SK-N-SH (cell line): Measurements from ENCODE around the gene GPR17. TPM values are rescaled to one million over a fixed set of nuclear protein-coding genes. Genes with fewer than 3 reads are reported as not detected.

Experiments used
- CTCF ChIA-PET: fragments of 300-600, 350-600 bp; formaldehyde crosslinking; extraction: SDS; loops from one replicate; lab custom pipeline; 2021; lab: Yijun Ruan, JAX
- POLR2A ChIA-PET: fragments of 350-600 bp; sonication (Branson Sonifier 250); formaldehyde crosslinking; extraction: SDS; loops from one replicate; lab custom pipeline; 2020; ENCODE audit warnings: antibody characterized with exemption, inconsistent platforms; lab: Yijun Ruan, JAX
- DNase-seq: peaks from one replicate; pipeline ENCODE4 v3.0.0; 2012
- H2AFZ ChIP-seq: fragments of 200-600 bp; sonication (generic); 2 replicates; pipeline ENCODE4 v1.8.1; 2016; ENCODE audit warnings: antibody characterized with exemption, mild to moderate bottlenecking, low read depth
- H3F3A ChIP-seq: fragments of 200-600 bp; sonication (generic); replicated peaks from 2 replicates; pipeline ENCODE3; 2016; ENCODE audit warnings: antibody characterized with exemption, mild to moderate bottlenecking; ENCODE audit not compliant: insufficient read depth
- H3K27ac ChIP-seq, 2 experiments: fragments of 200-500 bp in 1 of 2; fragments of 200-600 bp in 1 of 2; sonication (Bioruptor generic) in 1 of 2; sonication (generic), shearing (Covaris generic) in 1 of 2; 2 replicates each; pipeline versions ENCODE4 v1.5.1 to v1.6.1; 2014 to 2016; ENCODE audit warnings: low read depth in 2 of 2, inconsistent platforms in 1 of 2, low read length in 1 of 2, mild to moderate bottlenecking in 1 of 2, mixed read lengths in 1 of 2
- H3K27me3 ChIP-seq: fragments of 200-600 bp; sonication (generic), shearing (Covaris generic); 2 replicates; pipeline ENCODE4 v1.6.1; 2016; ENCODE audit warnings: mixed run types; ENCODE audit not compliant: insufficient read depth
- H3K36me3 ChIP-seq, 2 experiments: fragments of 200-500 bp in 1 of 2; fragments of 200-600 bp in 1 of 2; sonication (Bioruptor generic) in 1 of 2; sonication (generic) in 1 of 2; replicated peaks in 1 of 2; 2 replicates each; pipeline versions ENCODE3 to v1.5.1; 2014 to 2016; ENCODE audit warnings: low read length in 1 of 2, mild to moderate bottlenecking in 1 of 2; ENCODE audit not compliant: insufficient read depth in 2 of 2, control insufficient read depth in 1 of 2
- H3K4me1 ChIP-seq, 2 experiments: fragments of 200-500 bp in 1 of 2; fragments of 200-600 bp in 1 of 2; sonication (Bioruptor generic) in 1 of 2; sonication (generic), shearing (Covaris generic) in 1 of 2; 2 replicates each; pipeline versions ENCODE4 v1.5.1 to v1.6.1; 2014 to 2016; ENCODE audit warnings: low read depth in 1 of 2, low read length in 1 of 2, mixed run types in 1 of 2; ENCODE audit not compliant: insufficient read depth in 2 of 2, control insufficient read depth in 1 of 2
- H3K4me2 ChIP-seq: fragments of 200-600 bp; sonication (generic), shearing (Covaris generic); 2 replicates; pipeline ENCODE4 v1.6.1; 2017; ENCODE audit warnings: mixed run types
- H3K4me3 ChIP-seq, 2 experiments: fragments of 200-500 bp in 1 of 2; fragments of 200-600 bp in 1 of 2; sonication (Bioruptor generic) in 1 of 2; sonication (generic), shearing (Covaris generic) in 1 of 2; 2 replicates each; pipeline versions ENCODE4 v1.5.1 to v1.8.1; 2014 to 2016; ENCODE audit warnings: low read depth in 2 of 2, inconsistent platforms in 1 of 2, low read length in 1 of 2, mild to moderate bottlenecking in 1 of 2, mixed read lengths in 1 of 2, moderate library complexity in 1 of 2
- H3K79me2 ChIP-seq: fragments of 200-600 bp; sonication (generic); 2 replicates; pipeline ENCODE4 v1.8.1; 2017; ENCODE audit warnings: mild to moderate bottlenecking; ENCODE audit not compliant: insufficient read depth
- H3K9ac ChIP-seq: fragments of 200-600 bp; sonication (generic); 2 replicates; pipeline ENCODE4 v1.6.1; 2017; ENCODE audit warnings: mixed run types
- H3K9me2 ChIP-seq: fragments of 200-600 bp; sonication (generic); 2 replicates; pipeline ENCODE4 v1.6.1; 2017; ENCODE audit warnings: mixed run types
- H3K9me3 ChIP-seq: fragments of 200-600 bp; sonication (generic); 2 replicates; pipeline ENCODE4 v1.6.1; 2017; ENCODE audit warnings: mixed run types, mild to moderate bottlenecking, moderate library complexity
- H4K20me1 ChIP-seq: fragments of 200-600 bp; sonication (generic); 2 replicates; pipeline ENCODE4 v1.6.1; 2017; ENCODE audit warnings: mild to moderate bottlenecking, mixed run types; ENCODE audit not compliant: insufficient read depth
- EZH2phosphoT487 ChIP-seq: fragments of 200-600 bp; sonication (generic); IDR thresholded peaks from 2 replicates; pipeline ENCODE4 v1.6.1; 2017; ENCODE audit warnings: low read depth, mixed run types, mild to moderate bottlenecking, antibody characterized with exemption, moderate library complexity, borderline replicate concordance
- GABPA ChIP-seq: IDR thresholded peaks from 2 replicates; pipeline ENCODE4 v1.4.0; 2012; ENCODE audit warnings: low read depth, mild to moderate bottlenecking
- GATA2 ChIP-seq: sonication (generic); formaldehyde crosslinking; IDR thresholded peaks from 2 replicates; pipeline ENCODE4 v1.5.0; 2020; ENCODE audit warnings: mild to moderate bottlenecking, missing genetic modification reagents
- IRF3 ChIP-seq: fragments of 150-350 bp; IDR thresholded peaks from 2 replicates; pipeline ENCODE4 v1.6.1; 2016; ENCODE audit warnings: mild to moderate bottlenecking, low read depth, low read length
- JUND ChIP-seq: IDR thresholded peaks from 2 replicates; pipeline ENCODE4 v1.4.0; 2012
- MAX ChIP-seq: IDR thresholded peaks from 2 replicates; pipeline ENCODE4 v1.4.0; 2012; ENCODE audit warnings: low read depth
- MEF2A ChIP-seq: IDR thresholded peaks from 2 replicates; pipeline ENCODE4 v1.4.0; 2012; ENCODE audit warnings: low read depth, borderline replicate concordance
- POLR2AphosphoS5 ChIP-seq: IDR thresholded peaks from 2 replicates; pipeline ENCODE4 v1.6.1; 2012; ENCODE audit warnings: low read depth, low read length
- RCOR1 ChIP-seq: fragments of 150-350 bp; IDR thresholded peaks from 2 replicates; pipeline ENCODE4 v1.6.1; 2017; ENCODE audit warnings: antibody characterized with exemption, low read length
- REST ChIP-seq: IDR thresholded peaks from 2 replicates; pipeline ENCODE4 v1.6.1; 2012; ENCODE audit warnings: mild to moderate bottlenecking, low read depth, low read length, moderate library complexity
- USF2 ChIP-seq: fragments of 150-350 bp; IDR thresholded peaks from 2 replicates; pipeline ENCODE4 v1.6.1; 2017; ENCODE audit warnings: antibody characterized with exemption, low read length, low read depth, borderline replicate concordance
- WGBS: methylation state at CpG from one replicate; pipeline ENCODE4 v1.1.6; 2017; ENCODE audit warnings: low lambda C conversion rate; 5-methylcytosine and 5-hydroxymethylcytosine counted together
- polyA plus RNA-seq, 3 experiments: library from polyadenylated mRNA; depleted of rRNA; stranded (reverse); fragments of >200 nt; gene quantifications; 2 replicates each; pipeline ENCODE4 v1.2.3, GENCODE V29; 2012

GPR17 gene
- polyA plus RNA-seq, 1 of the 3 experiments (the other 2 are of a cell fraction): 0.03 TPM

- Histone ChIP-seq H3K79me2 (no peaks in the 10 kb centered on the region), H3K9me2 (no peaks in the 10 kb centered on the region), H4K20me1 (no peaks in the 10 kb centered on the region), H3K27me3 (no peaks in the 10 kb centered on the region), H3K27ac (no peak overlapping the region), H3K36me3 (no peaks in the 10 kb centered on the region), H3K9ac (no peak overlapping the region), H2AFZ (no peak overlapping the region), H3K9me3 (no peaks in the 10 kb centered on the region), H3K4me1 (peaks cover 0 to 9% of the 10 kb centered on the region in 2 experiments; a peak in 1 of 4 replicates), H3K4me3 (no peak overlapping the region), H3K4me2 (no peak overlapping the region), H3F3A (no peaks in the 10 kb centered on the region)
- TF ChIP-seq JUND (no peak), MAX (no peak), MEF2A (no peak), GATA2 (CRISPR knock-in tag) (no peak), EZH2phosphoT487 (no peak), POLR2AphosphoS5 (no peak), REST (no peak), IRF3 (no peak), USF2 (no peak), GABPA (no peak), RCOR1 (no peak)
- no peak for DNase-seq
- ChIA-PET CTCF (interaction anchor here (2.0 kb wide), 1 partner anchor 22 kb away, joined by 6 read pairs; no protein-coding TSS in a partner anchor), POLR2A (no interaction called here)
- WGBS: 79% methylated on average over 17 of the region's 18 CpGs
Observed at GRCh38 chr2:127627740-127628571, 18.0 kb upstream of the GPR17 start.
